Type B pancreatic cell (in vitro differentiated cells): ENCODE results near the gene OLFML1. TPM values are rescaled to one million over a fixed set of nuclear protein-coding genes. Genes with fewer than 3 reads are reported as not detected.

Experiments used
- DNase-seq: peaks from one replicate; pipeline ENCODE4 v3.0.0; 2021; ENCODE audit warnings: mixed read lengths; ENCODE audit not compliant: unreplicated experiment; ENCODE audit errors: extremely low spot score
- H3K27ac Mint-ChIP-seq: 2 replicates; pipeline ENCODE4 v1.8.0; 2021; ENCODE audit warnings: mild to moderate bottlenecking, mixed read lengths
- H3K27me3 Mint-ChIP-seq: 2 replicates; pipeline ENCODE4 v1.8.0; 2021; ENCODE audit warnings: mixed read lengths
- H3K36me3 Mint-ChIP-seq: 2 replicates; pipeline ENCODE4 v1.8.0; 2021; ENCODE audit warnings: mixed read lengths
- H3K4me1 Mint-ChIP-seq: one replicate; pipeline ENCODE4 v1.8.0; 2021; ENCODE audit warnings: mixed read lengths; ENCODE audit not compliant: unreplicated experiment
- H3K4me3 Mint-ChIP-seq: 2 replicates; pipeline ENCODE4 v1.8.0; 2021; ENCODE audit warnings: mild to moderate bottlenecking, mixed read lengths
- H3K9me3 Mint-ChIP-seq: 2 replicates; pipeline ENCODE4 v1.8.0; 2021; ENCODE audit warnings: mixed read lengths
- total RNA-seq: library from RNA; stranded (reverse); gene quantifications from 2 replicates; pipeline ENCODE4 v1.2.1, GENCODE V29; 2021; ENCODE audit warnings: low replicate concordance
- TF ChIP-seq, protein P1 (sequence below): fragments of 200-600 bp; sonication (generic); conservative IDR thresholded peaks from 2 replicates; pipeline ENCODE4 v1.5.0; 2021; ENCODE audit warnings: antibody characterized with exemption, mild to moderate bottlenecking

OLFML1 gene
- total RNA-seq, 1 donor from 2014 or later: 11.8 TPM

DNA sequence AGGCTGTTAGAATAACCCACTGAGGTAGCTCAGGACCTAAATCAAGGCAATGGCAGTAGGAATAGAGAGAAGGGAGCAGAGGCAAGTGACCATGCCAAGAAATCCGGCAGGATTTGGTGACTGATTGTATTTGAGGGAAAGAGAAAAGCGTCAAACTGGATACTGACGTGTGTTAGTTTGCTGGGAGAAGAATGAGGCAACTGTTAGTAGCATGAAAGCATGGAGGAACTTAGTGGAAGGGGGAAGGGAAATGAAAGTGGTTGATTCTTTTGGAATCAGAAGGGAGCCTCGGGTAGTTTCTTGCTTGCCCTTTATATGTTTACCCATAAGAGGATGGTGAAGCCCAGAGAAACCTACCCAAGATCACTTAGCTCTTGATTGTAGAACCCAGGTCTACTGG lies 36.8 kb downstream of the OLFML1 start:
- Mint-ChIP-seq H3K9me3 (peaks cover 13% of the 10 kb centered on the region), H3K27me3 (peaks cover 3% of the 10 kb centered on the region), H3K4me3 (no peak overlapping the region), H3K36me3 (peaks cover 10% of the 10 kb centered on the region), H3K27ac (no peak overlapping the region), H3K4me1 (peaks cover 13% of the 10 kb centered on the region)
- DNase-seq: no peak
- TF ChIP-seq, protein P1, sequence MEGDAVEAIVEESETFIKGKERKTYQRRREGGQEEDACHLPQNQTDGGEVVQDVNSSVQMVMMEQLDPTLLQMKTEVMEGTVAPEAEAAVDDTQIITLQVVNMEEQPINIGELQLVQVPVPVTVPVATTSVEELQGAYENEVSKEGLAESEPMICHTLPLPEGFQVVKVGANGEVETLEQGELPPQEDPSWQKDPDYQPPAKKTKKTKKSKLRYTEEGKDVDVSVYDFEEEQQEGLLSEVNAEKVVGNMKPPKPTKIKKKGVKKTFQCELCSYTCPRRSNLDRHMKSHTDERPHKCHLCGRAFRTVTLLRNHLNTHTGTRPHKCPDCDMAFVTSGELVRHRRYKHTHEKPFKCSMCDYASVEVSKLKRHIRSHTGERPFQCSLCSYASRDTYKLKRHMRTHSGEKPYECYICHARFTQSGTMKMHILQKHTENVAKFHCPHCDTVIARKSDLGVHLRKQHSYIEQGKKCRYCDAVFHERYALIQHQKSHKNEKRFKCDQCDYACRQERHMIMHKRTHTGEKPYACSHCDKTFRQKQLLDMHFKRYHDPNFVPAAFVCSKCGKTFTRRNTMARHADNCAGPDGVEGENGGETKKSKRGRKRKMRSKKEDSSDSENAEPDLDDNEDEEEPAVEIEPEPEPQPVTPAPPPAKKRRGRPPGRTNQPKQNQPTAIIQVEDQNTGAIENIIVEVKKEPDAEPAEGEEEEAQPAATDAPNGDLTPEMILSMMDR: no peak

DNA sequence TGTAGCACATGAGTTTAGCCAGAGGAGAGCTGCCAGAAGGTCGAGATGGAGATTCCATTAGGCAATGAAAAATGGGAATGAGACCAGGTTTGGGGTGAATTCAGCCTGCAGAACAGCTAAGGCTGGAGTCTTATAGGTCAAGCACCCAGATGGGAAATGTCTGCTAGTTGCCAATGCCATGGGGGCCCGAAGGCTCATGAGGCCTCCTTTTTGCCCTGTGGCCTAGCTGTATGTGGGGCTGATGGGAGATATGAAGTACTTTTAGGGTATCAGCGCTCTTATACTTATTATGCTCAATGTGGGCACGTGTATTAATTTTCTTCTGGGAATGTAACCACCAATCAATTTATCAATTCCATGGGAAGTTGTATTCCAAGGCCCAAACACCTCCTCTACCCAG lies 37.2 kb downstream of the OLFML1 start:
- H3K36me3 Mint-ChIP-seq: peaks cover 10% of the 10 kb centered on the region
- no peak overlapping the region for H3K27ac Mint-ChIP-seq
- TF ChIP-seq, protein P1: no peak
- H3K27me3 Mint-ChIP-seq: peaks cover 3% of the 10 kb centered on the region
- peaks cover 13% of the 10 kb centered on the region for H3K9me3 Mint-ChIP-seq
- DNase-seq: no peak
- H3K4me3 Mint-ChIP-seq: no peak overlapping the region
- peaks cover 13% of the 10 kb centered on the region for H3K4me1 Mint-ChIP-seq

DNA sequence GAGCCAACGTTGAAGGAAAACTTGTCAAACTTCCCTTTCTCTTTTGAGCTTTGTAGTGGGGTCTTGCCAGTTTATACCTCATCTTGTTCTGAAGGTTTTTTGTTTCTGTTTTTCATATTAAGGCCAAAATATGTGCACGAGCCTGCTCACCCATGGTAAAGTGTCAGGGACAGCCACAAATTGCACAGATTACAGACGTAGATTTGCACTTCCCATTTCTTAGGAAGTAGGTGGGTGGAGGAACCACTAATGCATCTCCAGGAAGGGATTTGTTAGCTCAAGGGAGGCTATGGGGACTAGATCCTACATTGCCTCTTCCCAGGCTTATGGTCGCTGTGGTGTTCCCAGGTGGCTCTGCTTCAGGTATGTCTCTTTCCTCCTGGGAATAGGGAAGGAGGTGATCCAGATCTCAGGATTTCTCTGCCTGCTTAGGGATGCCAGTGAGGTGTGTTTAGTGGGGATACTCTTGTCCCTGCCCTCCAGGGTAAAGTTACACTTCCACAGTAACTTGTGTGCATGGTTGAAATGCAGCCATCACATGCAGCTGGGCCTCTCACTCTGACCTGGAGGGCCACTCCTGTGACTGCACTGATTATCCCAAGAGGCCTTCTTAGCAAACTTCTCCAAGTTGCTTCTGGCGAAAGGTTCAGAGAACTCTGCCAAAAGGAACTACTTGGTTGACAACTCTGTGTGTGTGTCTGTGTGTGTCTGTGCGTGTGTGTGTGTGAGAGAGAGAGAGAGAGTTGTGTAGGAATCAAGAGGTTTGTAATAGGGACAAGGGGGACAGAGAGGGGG lies 38.3 kb downstream of the OLFML1 start:
- Mint-ChIP-seq H3K36me3 (peaks cover 11% of the 10 kb centered on the region), H3K4me3 (no peak overlapping the region), H3K27ac (no peak overlapping the region), H3K27me3 (peaks cover 1% of the 10 kb centered on the region), H3K4me1 (peaks cover 13% of the 10 kb centered on the region), H3K9me3 (peaks cover 6% of the 10 kb centered on the region)
- TF ChIP-seq, protein P1: no peak
- no peak for DNase-seq

DNA sequence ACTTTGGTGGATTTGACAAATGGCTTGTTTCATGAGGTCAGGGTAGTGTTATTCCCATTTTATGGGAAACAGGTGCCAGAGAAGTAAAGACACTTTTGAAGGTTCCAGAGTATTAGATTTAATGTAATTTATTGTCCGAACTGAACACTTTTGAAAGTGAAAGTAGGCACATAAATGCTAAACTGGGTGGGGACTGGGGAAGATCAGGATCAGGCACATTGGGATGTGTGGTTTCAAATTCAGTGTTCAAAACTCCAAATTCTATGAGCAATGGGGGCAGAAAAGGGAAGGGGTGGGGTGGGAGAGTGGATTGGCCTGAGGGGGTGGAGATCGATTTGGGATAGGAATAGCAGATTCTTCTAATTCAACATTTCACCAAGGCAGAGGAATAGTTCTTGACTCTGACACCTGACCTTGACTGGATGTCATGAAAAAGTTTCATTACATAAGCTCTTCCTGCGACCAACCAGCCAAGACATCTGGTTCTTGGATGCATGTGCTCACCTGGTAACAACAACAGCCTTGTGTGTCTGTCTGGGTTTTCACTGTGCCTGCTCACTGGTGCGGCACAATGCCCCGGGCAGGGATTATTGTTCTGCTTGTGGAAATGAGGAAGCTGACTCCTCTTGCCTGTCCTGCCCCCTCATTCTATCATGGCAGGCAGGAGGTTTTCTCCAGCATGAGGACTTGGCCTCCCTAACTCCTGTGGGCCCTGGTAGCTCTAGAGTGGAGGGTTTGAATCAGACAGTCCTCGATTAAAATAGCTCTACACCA lies 39.3 kb downstream of the OLFML1 start:
- no peak overlapping the region for H3K27ac Mint-ChIP-seq
- peaks cover 13% of the 10 kb centered on the region for H3K4me1 Mint-ChIP-seq
- H3K27me3 Mint-ChIP-seq: no peaks in the 10 kb centered on the region
- no peak overlapping the region for H3K4me3 Mint-ChIP-seq
- TF ChIP-seq, protein P1: no peak
- H3K9me3 Mint-ChIP-seq: no peaks in the 10 kb centered on the region
- peaks cover 8% of the 10 kb centered on the region for H3K36me3 Mint-ChIP-seq
- DNase-seq: no peak

DNA sequence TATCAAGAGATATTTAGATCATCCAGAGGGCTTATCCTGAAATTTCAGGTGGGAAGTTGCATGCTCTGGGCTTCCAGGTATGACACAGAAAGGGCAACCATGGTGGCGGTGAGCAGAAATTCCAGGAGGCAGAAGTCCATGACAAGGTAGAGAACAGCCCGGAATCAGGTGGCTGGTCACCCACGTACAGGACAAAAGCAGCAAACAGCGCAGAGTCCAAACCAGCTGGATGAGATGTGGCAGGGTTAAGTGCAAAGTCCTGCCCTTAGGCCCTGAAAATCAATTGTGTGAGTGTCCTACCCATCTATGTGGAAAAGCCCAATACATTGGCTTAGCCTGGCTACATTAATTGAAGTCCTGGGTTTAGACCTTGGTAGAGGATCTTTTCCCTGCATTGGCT lies 40.1 kb downstream of the OLFML1 start:
- Mint-ChIP-seq H3K27ac (no peak overlapping the region), H3K4me1 (peaks cover 13% of the 10 kb centered on the region), H3K4me3 (no peak overlapping the region), H3K9me3 (no peaks in the 10 kb centered on the region), H3K36me3 (peaks cover 8% of the 10 kb centered on the region), H3K27me3 (no peaks in the 10 kb centered on the region)
- no peak for DNase-seq
- TF ChIP-seq, protein P1: no peak
